Activated CD8-positive, alpha-beta T cell treated with anti-CD3 and anti-CD28 coated beads for 36 hours (primary cell): ENCODE data around the gene SIGMAR1. TPM values are rescaled to one million over a fixed set of nuclear protein-coding genes. Genes with fewer than 3 reads are reported as not detected.
A peak's percentile ranks its signal among the peaks of the same experiment; 100 is the strongest.

ENCODE experiments used
- ATAC-seq: fragments of 200-7000 bp; cut with Tn5 transposase; one replicate; pipeline ENCODE4 v1.10.0; 2021; ENCODE audit warnings: mild to moderate bottlenecking, moderate library complexity
- CTCF ChIA-PET: fragments of 350-600 bp; sonication (Branson Sonifier 250); formaldehyde crosslinking; loops from one replicate; lab custom pipeline; 2021; ENCODE audit warnings: antibody characterized with exemption; lab: Charles Lee
- POLR2A ChIA-PET: fragments of 350-600 bp; sonication (Branson Sonifier 250); formaldehyde crosslinking; loops from one replicate; lab custom pipeline; 2021; ENCODE audit warnings: antibody characterized with exemption; lab: Charles Lee
- DNase-seq: peaks from one replicate; pipeline ENCODE4 v3.0.0-alpha.2; 2020
- H3K27ac Mint-ChIP-seq: one replicate; pipeline ENCODE4 v1.8.0; 2021; ENCODE audit warnings: mild to moderate bottlenecking, mixed read lengths
- H3K27me3 Mint-ChIP-seq: one replicate; pipeline ENCODE4 v1.8.0; 2021; ENCODE audit warnings: mixed read lengths
- H3K36me3 Mint-ChIP-seq: one replicate; pipeline ENCODE4 v1.8.0; 2021; ENCODE audit warnings: low read depth, mixed read lengths
- H3K4me1 Mint-ChIP-seq: one replicate; pipeline ENCODE4 v1.8.0; 2021; ENCODE audit warnings: low read depth, mixed read lengths
- H3K4me3 Mint-ChIP-seq: one replicate; pipeline ENCODE4 v1.8.0; 2021; ENCODE audit warnings: mild to moderate bottlenecking, moderate library complexity, mixed read lengths
- H3K9me3 Mint-ChIP-seq: one replicate; pipeline ENCODE4 v1.8.0; 2021; ENCODE audit warnings: mixed read lengths
- CTCF ChIP-seq: fragments of 200-600 bp; IDR thresholded peaks from one replicate; pipeline ENCODE4 v1.8.0; 2022; ENCODE audit warnings: antibody characterized with exemption, mild to moderate bottlenecking
- intact Hi-C: fragments of 100-400 bp; cut with micrococcal nuclease; formaldehyde crosslinking; loops from one replicate; pipeline ENCODE4 v1.10.0; 2022
- total RNA-seq, 2 experiments: library from RNA; stranded (reverse); gene quantifications; one replicate each; pipeline ENCODE4 v1.2.3, GENCODE V29; 2021

SIGMAR1 gene
- total RNA-seq, 2 experiments from 2014 or later = 80.7 to 81.2 TPM

- POLR2A ChIA-PET = interaction anchor here (0.8 to 7.3 kb wide), 7 partner anchors 10 to 1309 kb away, joined by 4 to 63 read pairs (median 28); partner anchors contain the start of genes DCTN3, GALT and RPP25L
- TF ChIP-seq CTCF = no peak
- intact Hi-C loops = loop anchor here (2.0 kb wide), 1 partner anchor 23 kb away; the partner anchor contains the start of gene RPP25L
- Mint-ChIP-seq H3K27me3 (peaks cover under 1% of the 10 kb centered on the region), H3K4me1 (peaks cover 35% of the 10 kb centered on the region), H3K9me3 (no peaks in the 10 kb centered on the region), H3K36me3 (peaks cover 23% of the 10 kb centered on the region), H3K4me3 (peak overlapping the region; percentile 94), H3K27ac (no peak overlapping the region)
- DNase-seq (no peak), ATAC-seq (no peak)
- CTCF ChIA-PET = interaction anchor here (1.0 to 8.4 kb wide), 6 partner anchors 11 to 66 kb away, joined by 6 to 142 read pairs (median 86); partner anchors contain the start of genes DCTN3, GALT and RPP25L
Measured at GRCh38 chr9:34635556-34635955, 2.0 kb downstream of the SIGMAR1 start.

GRCh38 chr9:34634551-34635248 is 2.9 kb downstream of the SIGMAR1 start:
- ChIA-PET CTCF (interaction anchor here (0.8 to 8.4 kb wide), 23 partner anchors 12 to 460 kb away, joined by 3 to 142 read pairs (median 4); partner anchors contain the start of genes CCL27, CNTFR, DCTN3 and GALT), POLR2A (interaction anchor here (1.4 to 7.3 kb wide), 5 partner anchors 13 to 30 kb away, joined by 5 to 63 read pairs (median 35); partner anchors contain the start of genes DCTN3, GALT and RPP25L)
- no peak for ATAC-seq
- peaks cover 35% of the 10 kb centered on the region for H3K4me1 Mint-ChIP-seq
- DNase-seq = no peak
- peaks cover 23% of the 10 kb centered on the region for H3K36me3 Mint-ChIP-seq
- no peak for TF ChIP-seq CTCF
- H3K4me3 Mint-ChIP-seq = no peak overlapping the region
- intact Hi-C loops = loop anchor here (2.0 kb wide), 1 partner anchor 22 kb away; the partner anchor contains the start of gene RPP25L
- no peaks in the 10 kb centered on the region for H3K9me3 Mint-ChIP-seq
- H3K27ac Mint-ChIP-seq = no peak overlapping the region
- H3K27me3 Mint-ChIP-seq = peaks cover 6% of the 10 kb centered on the region

GRCh38 chr9:34633851-34634550 is 3.6 kb downstream of the SIGMAR1 start:
- CTCF ChIA-PET = interaction anchor here (0.6 to 8.4 kb wide), 24 partner anchors 11 to 461 kb away, joined by 3 to 142 read pairs (median 4); partner anchors contain the start of genes CCL27, CNTFR, DCTN3 and GALT
- peak; percentile 29 for ATAC-seq
- Mint-ChIP-seq H3K4me3 (no peak overlapping the region), H3K4me1 (peaks cover 40% of the 10 kb centered on the region), H3K36me3 (peaks cover 23% of the 10 kb centered on the region), H3K9me3 (no peaks in the 10 kb centered on the region), H3K27ac (no peak overlapping the region), H3K27me3 (peaks cover 11% of the 10 kb centered on the region)
- POLR2A ChIA-PET = interaction anchor here (1.4 to 7.3 kb wide), 4 partner anchors 13 to 22 kb away, joined by 5 to 63 read pairs (median 47); partner anchors contain the start of genes DCTN3, GALT and RPP25L
- TF ChIP-seq CTCF = peak; percentile 87
- intact Hi-C loops = loop anchor here (2.0 kb wide), 1 partner anchor 21 kb away; the partner anchor contains the start of gene RPP25L
- peak; percentile 75 for DNase-seq

GRCh38 chr9:34633166-34633565 is 4.4 kb downstream of the SIGMAR1 start:
- no peak for DNase-seq
- peaks cover 16% of the 10 kb centered on the region for H3K27me3 Mint-ChIP-seq
- no peak overlapping the region for H3K27ac Mint-ChIP-seq
- H3K36me3 Mint-ChIP-seq = peaks cover 23% of the 10 kb centered on the region
- H3K9me3 Mint-ChIP-seq = no peaks in the 10 kb centered on the region
- TF ChIP-seq CTCF = no peak
- POLR2A ChIA-PET = interaction anchor here (1.4 to 7.3 kb wide), 4 partner anchors 13 to 21 kb away, joined by 5 to 63 read pairs (median 47); partner anchors contain the start of genes DCTN3, GALT and RPP25L
- CTCF ChIA-PET = interaction anchor here (0.6 to 8.4 kb wide), 15 partner anchors 10 to 255 kb away, joined by 3 to 142 read pairs (median 10); partner anchors contain the start of genes CNTFR, DCTN3, GALT and RPP25L
- H3K4me3 Mint-ChIP-seq = no peak overlapping the region
- ATAC-seq = no peak
- peaks cover 37% of the 10 kb centered on the region for H3K4me1 Mint-ChIP-seq
- intact Hi-C loops = no loop called here
